NB4 (cell line): ENCODE measurements around the gene MALL.

Source experiments
- DNase-seq: peaks from one replicate; pipeline ENCODE4 v3.0.0; 2010; ENCODE audit warnings: low read depth
- H3K4me3 ChIP-seq: one replicate; pipeline ENCODE4 v1.5.1; 2011; ENCODE audit warnings: mild to moderate bottlenecking, low read depth, low read length, moderate library complexity
- CTCF ChIP-seq: IDR thresholded peaks from one replicate; pipeline ENCODE4 v1.5.1; 2012; ENCODE audit warnings: low read depth, low read length
- MAX ChIP-seq: IDR thresholded peaks from 2 replicates; pipeline ENCODE4 v1.6.1; 2011; ENCODE audit warnings: low read depth, low read length
- MYC ChIP-seq: IDR thresholded peaks from 2 replicates; pipeline ENCODE4 v1.6.1; 2011; ENCODE audit warnings: low read depth, low read length
- POLR2A ChIP-seq: IDR thresholded peaks from 2 replicates; pipeline ENCODE4 v1.6.1; 2011; ENCODE audit warnings: mild to moderate bottlenecking; ENCODE audit not compliant: insufficient read length; ENCODE audit errors: extremely low read depth

Gene MALL

GRCh38 chr2:110121592-110121991 is 6.0 kb upstream of the MALL start:
- DNase-seq, result no peak
- TF ChIP-seq MAX (no peak), POLR2A (no peak), MYC (no peak), CTCF (no peak)
- H3K4me3 ChIP-seq, result no peak overlapping the region

- TF ChIP-seq POLR2A, result no peak
- no peak for TF ChIP-seq CTCF
- TF ChIP-seq MAX, result no peak
- TF ChIP-seq MYC, result no peak
- no peak overlapping the region for H3K4me3 ChIP-seq
- DNase-seq, result no peak
Measured at GRCh38 chr2:110121052-110121334, 5.4 kb upstream of the MALL start.

GRCh38 chr2:110120171-110121051 is 4.8 kb upstream of the MALL start:
- H3K4me3 ChIP-seq, result no peak overlapping the region
- TF ChIP-seq CTCF (no peak), MYC (no peak), MAX (no peak), POLR2A (no peak)
- DNase-seq, result no peak

- TF ChIP-seq POLR2A, result no peak
- no peak for TF ChIP-seq MYC
- TF ChIP-seq CTCF, result no peak
- TF ChIP-seq MAX, result no peak
- DNase-seq, result no peak
- H3K4me3 ChIP-seq, result no peak overlapping the region
Measured at GRCh38 chr2:110116033-110116710, 550 bp upstream of the MALL start.

GRCh38 chr2:110114831-110115255 is 779 bp downstream of the MALL start:
- TF ChIP-seq POLR2A, result no peak
- TF ChIP-seq MYC, result no peak
- no peak for TF ChIP-seq MAX
- no peak for TF ChIP-seq CTCF
- DNase-seq, result no peak
- no peak overlapping the region for H3K4me3 ChIP-seq
